K562 (cell line): Measurements from ENCODE around the gene SELPLG. TPM values are rescaled to one million over a fixed set of nuclear protein-coding genes. Genes with fewer than 3 reads are reported as not detected.
A peak's percentile ranks its signal among the peaks of the same experiment; 100 is the strongest.

ENCODE experiments used
- BHLHE40 ChIP-seq: IDR thresholded peaks from 2 replicates; pipeline ENCODE4 v1.6.1; 2011; ENCODE audit warnings: low read length, improper control_type of control experiment
- BRD9 ChIP-seq: fragments of 450-650 bp; IDR thresholded peaks from 2 replicates; pipeline ENCODE4 v1.6.1; 2018; ENCODE audit warnings: low read depth; ENCODE audit not compliant: partially characterized antibody
- KDM1A ChIP-seq, 2 experiments: fragments of 450-650 bp; IDR thresholded peaks; 2 replicates each; pipeline ENCODE4 v1.6.1; 2016; ENCODE audit warnings: mild to moderate bottlenecking in 2 of 2
- NR0B1 ChIP-seq: fragments of 450-650 bp; IDR thresholded peaks from one replicate; pipeline ENCODE4 v1.6.1; 2018; ENCODE audit warnings: mild to moderate bottlenecking, moderate library complexity; ENCODE audit not compliant: partially characterized antibody
- PURB ChIP-seq: sonication (generic); formaldehyde crosslinking; IDR thresholded peaks from 2 replicates; pipeline ENCODE4 v1.9.0; 2021; ENCODE audit warnings: low read depth, mild to moderate bottlenecking, missing genetic modification reagents
- SIN3A ChIP-seq, 2 experiments: fragments of 150-350 bp in 1 of 2; IDR thresholded peaks; 2 replicates each; pipeline ENCODE4 v1.6.1; 2011 to 2016; ENCODE audit warnings: borderline replicate concordance in 2 of 2, low read depth in 2 of 2, low read length in 2 of 2, mild to moderate bottlenecking in 2 of 2, moderate library complexity in 2 of 2; ENCODE audit not compliant: control insufficient read depth in 1 of 2
- TEAD1 ChIP-seq, 2 experiments: fragments of 450-650 bp in 1 of 2; sonication (generic) in 1 of 2; formaldehyde crosslinking; IDR thresholded peaks; 2 replicates each; pipeline versions ENCODE4 v1.4.0 to v1.8.0; 2020 to 2022; ENCODE audit warnings: mild to moderate bottlenecking in 2 of 2, missing genetic modification reagents in 1 of 2
- ZBTB43 ChIP-seq: sonication (generic); formaldehyde crosslinking; IDR thresholded peaks from 2 replicates; pipeline ENCODE4 v1.8.0; 2023; ENCODE audit warnings: mild to moderate bottlenecking, missing genetic modification reagents
- ZNF263 ChIP-seq: sonication (generic); formaldehyde crosslinking; IDR thresholded peaks from 2 replicates; pipeline ENCODE4 v1.8.0; 2022; ENCODE audit warnings: mild to moderate bottlenecking, missing genetic modification reagents, borderline replicate concordance
- ZNF280A ChIP-seq: fragments of 450-650 bp; IDR thresholded peaks from 2 replicates; pipeline ENCODE4 v1.6.1; 2018; ENCODE audit warnings: mild to moderate bottlenecking, low read depth; ENCODE audit not compliant: partially characterized antibody
- polyA plus RNA-seq, 8 experiments: library from polyadenylated mRNA; depleted of rRNA in 4 of 8; stranded (reverse) in 5 of 8; unstranded in 3 of 8; fragments of >200 nt; fragmentation: Nextera tagmentation in 2 of 8; fragmentation: Illumina TruSeq in 1 of 8; extraction: Ambion mirVana in 2 of 8; extraction: Trizol in 1 of 8; gene quantifications; 2 replicates each; pipeline versions ENCODE4 v1.2.1 to v1.2.3, GENCODE V29; 2011 to 2014; ENCODE audit warnings: inconsistent platforms in 1 of 8, missing spikeins in 1 of 8
- total RNA-seq, 7 experiments: library from RNA; depleted of rRNA in 6 of 7; stranded (reverse); fragments of >200 nt in 6 of 7; fragmentation: Illumina TruSeq in 2 of 7; extraction: Trizol in 2 of 7; gene quantifications; 2 replicates each; pipeline versions ENCODE4 v1.2.1 to v1.2.3, GENCODE V29; 2011 to 2021; ENCODE audit warnings: low replicate concordance in 1 of 7
- TF ChIP-seq, protein P1 (sequence below): sonication (generic); formaldehyde crosslinking; IDR thresholded peaks from 2 replicates; pipeline ENCODE4 v1.8.0; 2022; ENCODE audit warnings: missing genetic modification reagents, mild to moderate bottlenecking, moderate library complexity, borderline replicate concordance
- TF ChIP-seq, protein P2 (sequence below): fragments of 200-800 bp; sonication (Bioruptor generic); IDR thresholded peaks from 2 replicates; pipeline ENCODE4 v1.6.1; 2016; ENCODE audit warnings: missing genetic modification characterization, missing compliant biosample characterization
- TF ChIP-seq, protein P3 (sequence below): fragments of 250-450 bp; sonication (Bioruptor Pico); IDR thresholded peaks from 2 replicates; pipeline ENCODE4 v1.8.0; 2021; ENCODE audit warnings: moderate library complexity, mild to moderate bottlenecking, inconsistent platforms
- TF ChIP-seq, protein P4 (sequence below): sonication (generic); formaldehyde crosslinking; IDR thresholded peaks from 2 replicates; pipeline ENCODE4 v1.8.0; 2022; ENCODE audit warnings: mild to moderate bottlenecking, missing genetic modification reagents

SELPLG gene
- total and polyA plus RNA-seq, 9 of the 15 experiments (the other 6 are each of a cell fraction or from before 2014, with no cell fraction given): 0.22 to 10.2 (median 1.7) TPM

DNA sequence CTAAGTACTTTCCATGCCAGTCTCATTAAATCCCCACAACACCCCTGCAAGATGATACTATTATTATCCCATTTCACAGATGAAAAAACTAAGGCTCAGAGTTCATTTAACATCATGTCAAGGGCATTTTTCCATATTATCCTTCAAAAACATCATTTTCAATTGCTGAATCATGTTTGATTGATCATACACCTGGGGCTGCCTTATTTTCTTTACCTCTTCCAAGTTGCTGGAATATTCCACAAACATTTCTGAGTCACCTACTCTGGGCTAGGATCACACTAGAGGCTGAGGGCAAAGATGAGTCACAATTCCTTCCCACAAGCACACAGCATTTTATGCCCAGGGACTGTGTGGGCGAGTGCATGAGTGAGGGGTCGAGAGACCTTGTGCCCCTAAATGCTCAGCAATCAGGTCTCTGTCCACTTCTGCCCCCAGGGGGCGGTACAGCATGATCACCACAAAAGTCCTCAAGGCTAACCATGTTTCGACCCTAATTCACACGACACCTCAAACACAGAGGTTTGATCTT is 21.7 kb downstream of the SELPLG start (continued):
- TF ChIP-seq, protein P1, sequence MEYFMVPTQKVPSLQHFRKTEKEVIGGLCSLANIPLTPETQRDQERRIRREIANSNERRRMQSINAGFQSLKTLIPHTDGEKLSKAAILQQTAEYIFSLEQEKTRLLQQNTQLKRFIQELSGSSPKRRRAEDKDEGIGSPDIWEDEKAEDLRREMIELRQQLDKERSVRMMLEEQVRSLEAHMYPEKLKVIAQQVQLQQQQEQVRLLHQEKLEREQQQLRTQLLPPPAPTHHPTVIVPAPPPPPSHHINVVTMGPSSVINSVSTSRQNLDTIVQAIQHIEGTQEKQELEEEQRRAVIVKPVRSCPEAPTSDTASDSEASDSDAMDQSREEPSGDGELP: 0 out of 2 replicates have a peak, but pooled peaks have one; percentile 15
- TF ChIP-seq, protein P2, sequence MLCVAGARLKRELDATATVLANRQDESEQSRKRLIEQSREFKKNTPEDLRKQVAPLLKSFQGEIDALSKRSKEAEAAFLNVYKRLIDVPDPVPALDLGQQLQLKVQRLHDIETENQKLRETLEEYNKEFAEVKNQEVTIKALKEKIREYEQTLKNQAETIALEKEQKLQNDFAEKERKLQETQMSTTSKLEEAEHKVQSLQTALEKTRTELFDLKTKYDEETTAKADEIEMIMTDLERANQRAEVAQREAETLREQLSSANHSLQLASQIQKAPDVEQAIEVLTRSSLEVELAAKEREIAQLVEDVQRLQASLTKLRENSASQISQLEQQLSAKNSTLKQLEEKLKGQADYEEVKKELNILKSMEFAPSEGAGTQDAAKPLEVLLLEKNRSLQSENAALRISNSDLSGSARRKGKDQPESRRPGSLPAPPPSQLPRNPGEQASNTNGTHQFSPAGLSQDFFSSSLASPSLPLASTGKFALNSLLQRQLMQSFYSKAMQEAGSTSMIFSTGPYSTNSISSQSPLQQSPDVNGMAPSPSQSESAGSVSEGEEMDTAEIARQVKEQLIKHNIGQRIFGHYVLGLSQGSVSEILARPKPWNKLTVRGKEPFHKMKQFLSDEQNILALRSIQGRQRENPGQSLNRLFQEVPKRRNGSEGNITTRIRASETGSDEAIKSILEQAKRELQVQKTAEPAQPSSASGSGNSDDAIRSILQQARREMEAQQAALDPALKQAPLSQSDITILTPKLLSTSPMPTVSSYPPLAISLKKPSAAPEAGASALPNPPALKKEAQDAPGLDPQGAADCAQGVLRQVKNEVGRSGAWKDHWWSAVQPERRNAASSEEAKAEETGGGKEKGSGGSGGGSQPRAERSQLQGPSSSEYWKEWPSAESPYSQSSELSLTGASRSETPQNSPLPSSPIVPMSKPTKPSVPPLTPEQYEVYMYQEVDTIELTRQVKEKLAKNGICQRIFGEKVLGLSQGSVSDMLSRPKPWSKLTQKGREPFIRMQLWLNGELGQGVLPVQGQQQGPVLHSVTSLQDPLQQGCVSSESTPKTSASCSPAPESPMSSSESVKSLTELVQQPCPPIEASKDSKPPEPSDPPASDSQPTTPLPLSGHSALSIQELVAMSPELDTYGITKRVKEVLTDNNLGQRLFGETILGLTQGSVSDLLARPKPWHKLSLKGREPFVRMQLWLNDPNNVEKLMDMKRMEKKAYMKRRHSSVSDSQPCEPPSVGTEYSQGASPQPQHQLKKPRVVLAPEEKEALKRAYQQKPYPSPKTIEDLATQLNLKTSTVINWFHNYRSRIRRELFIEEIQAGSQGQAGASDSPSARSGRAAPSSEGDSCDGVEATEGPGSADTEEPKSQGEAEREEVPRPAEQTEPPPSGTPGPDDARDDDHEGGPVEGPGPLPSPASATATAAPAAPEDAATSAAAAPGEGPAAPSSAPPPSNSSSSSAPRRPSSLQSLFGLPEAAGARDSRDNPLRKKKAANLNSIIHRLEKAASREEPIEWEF: no peak
- no peak for TF ChIP-seq PURB (CRISPR knock-in tag)
- TF ChIP-seq TEAD1 (CRISPR knock-in tag; IDR thresholded peaks at IDR 0.05): no peak
- no peak for TF ChIP-seq BRD9
- TF ChIP-seq ZNF263: no peak
- TF ChIP-seq, protein P3, sequence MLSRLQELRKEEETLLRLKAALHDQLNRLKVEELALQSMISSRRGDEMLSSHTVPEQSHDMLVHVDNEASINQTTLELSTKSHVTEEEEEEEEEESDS (CRISPR knock-in tag): no peak
- TF ChIP-seq ZNF280A: no peak
- TF ChIP-seq ZBTB43 (CRISPR knock-in tag): no peak
- peak; percentile 64 to 72; a peak in 3 of 4 replicates for TF ChIP-seq KDM1A (IDR thresholded peaks at IDR 0.05)
- no peak for TF ChIP-seq NR0B1
- no peak for TF ChIP-seq BHLHE40
- no peak for TF ChIP-seq SIN3A (IDR thresholded peaks at IDR 0.05; ENCODE audit: borderline replicate concordance in 2 of 2, control insufficient read depth in 1 of 2, low read depth in 2 of 2, low read length in 2 of 2)
- TF ChIP-seq, protein P4, sequence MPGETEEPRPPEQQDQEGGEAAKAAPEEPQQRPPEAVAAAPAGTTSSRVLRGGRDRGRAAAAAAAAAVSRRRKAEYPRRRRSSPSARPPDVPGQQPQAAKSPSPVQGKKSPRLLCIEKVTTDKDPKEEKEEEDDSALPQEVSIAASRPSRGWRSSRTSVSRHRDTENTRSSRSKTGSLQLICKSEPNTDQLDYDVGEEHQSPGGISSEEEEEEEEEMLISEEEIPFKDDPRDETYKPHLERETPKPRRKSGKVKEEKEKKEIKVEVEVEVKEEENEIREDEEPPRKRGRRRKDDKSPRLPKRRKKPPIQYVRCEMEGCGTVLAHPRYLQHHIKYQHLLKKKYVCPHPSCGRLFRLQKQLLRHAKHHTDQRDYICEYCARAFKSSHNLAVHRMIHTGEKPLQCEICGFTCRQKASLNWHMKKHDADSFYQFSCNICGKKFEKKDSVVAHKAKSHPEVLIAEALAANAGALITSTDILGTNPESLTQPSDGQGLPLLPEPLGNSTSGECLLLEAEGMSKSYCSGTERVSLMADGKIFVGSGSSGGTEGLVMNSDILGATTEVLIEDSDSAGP (CRISPR knock-in tag): no peak
